ENCODE measurements around the gene TH.

TH gene

GRCh38 chr11:2171591-2172003 lies at the start of gene TH:
TSS of gene TH (minus strand) at chr11:2171815. CDS start at chr11:2171786, 29 bp downstream.
- no peak for TF ChIP-seq POLR2A (IDR thresholded peaks at IDR 0.05; ENCODE audit: extremely low read depth, insufficient read length)
- TF ChIP-seq MYC (IDR thresholded peaks at IDR 0.05; ENCODE audit: low read depth, low read length) = no peak
- TF ChIP-seq MAX (IDR thresholded peaks at IDR 0.05; ENCODE audit: low read depth, low read length) = no peak
- no peak for TF ChIP-seq CTCF (IDR thresholded peaks at IDR 0.05; ENCODE audit: low read depth, low read length)
- DNase-seq (ENCODE audit: low read depth) = no peak
- H3K4me3 ChIP-seq (ENCODE audit: low read depth, low read length) = no peak within 1 kb of the TSS

GRCh38 chr11:2221024-2221423 lies 49.4 kb upstream of the TH start:
- no peak for TF ChIP-seq CTCF (IDR thresholded peaks at IDR 0.05; ENCODE audit: low read depth, low read length)
- TF ChIP-seq MYC (IDR thresholded peaks at IDR 0.05; ENCODE audit: low read depth, low read length) = no peak
- TF ChIP-seq MAX (IDR thresholded peaks at IDR 0.05; ENCODE audit: low read depth, low read length) = no peak
- TF ChIP-seq POLR2A (IDR thresholded peaks at IDR 0.05; ENCODE audit: extremely low read depth, insufficient read length) = no peak
- DNase-seq (ENCODE audit: low read depth) = no peak
- no peak overlapping the region for H3K4me3 ChIP-seq (ENCODE audit: low read depth, low read length)

- peak; percentile 57 for DNase-seq (ENCODE audit: low read depth)
- TF ChIP-seq CTCF (IDR thresholded peaks at IDR 0.05; ENCODE audit: low read depth, low read length) (no peak), POLR2A (IDR thresholded peaks at IDR 0.05; ENCODE audit: extremely low read depth, insufficient read length) (no peak), MAX (IDR thresholded peaks at IDR 0.05; ENCODE audit: low read depth, low read length) (no peak), MYC (IDR thresholded peaks at IDR 0.05; ENCODE audit: low read depth, low read length) (no peak)
Measured at GRCh38 chr11:2220173-2220771, 48.7 kb upstream of the TH start.

GRCh38 chr11:2219318-2220017 lies 47.9 kb upstream of the TH start:
- H3K4me3 ChIP-seq (ENCODE audit: low read depth, low read length) = no peak overlapping the region
- no peak for TF ChIP-seq POLR2A (IDR thresholded peaks at IDR 0.05; ENCODE audit: extremely low read depth, insufficient read length)
- no peak for TF ChIP-seq MAX (IDR thresholded peaks at IDR 0.05; ENCODE audit: low read depth, low read length)
- TF ChIP-seq MYC (IDR thresholded peaks at IDR 0.05; ENCODE audit: low read depth, low read length) = no peak
- no peak for TF ChIP-seq CTCF (IDR thresholded peaks at IDR 0.05; ENCODE audit: low read depth, low read length)
- no peak for DNase-seq (ENCODE audit: low read depth)

More at GRCh38 chr11:2220173-2220771, 48.7 kb upstream of the TH start:
- no peak overlapping the region for H3K4me3 ChIP-seq (ENCODE audit: low read depth, low read length)

GRCh38 chr11:2218031-2218633 lies 46.5 kb upstream of the TH start:
- H3K4me3 ChIP-seq (ENCODE audit: low read depth, low read length) = no peak overlapping the region
- TF ChIP-seq POLR2A (IDR thresholded peaks at IDR 0.05; ENCODE audit: extremely low read depth, insufficient read length) (no peak), CTCF (IDR thresholded peaks at IDR 0.05; ENCODE audit: low read depth, low read length) (no peak), MAX (IDR thresholded peaks at IDR 0.05; ENCODE audit: low read depth, low read length) (no peak), MYC (IDR thresholded peaks at IDR 0.05; ENCODE audit: low read depth, low read length) (no peak)
- DNase-seq (ENCODE audit: low read depth) = no peak

Data from NB4 (cell line).